K562 (cell line): Measurements from ENCODE around the gene PHF5A. TPM values are rescaled to one million over a fixed set of nuclear protein-coding genes. Genes with fewer than 3 reads are reported as not detected.
A peak's percentile ranks its signal among the peaks of the same experiment; 100 is the strongest.

Experiments
- ATAC-seq: fragments of 200-7000 bp; cut with Tn5 transposase; 3 replicates; pipeline ENCODE4 v1.9.1; 2020; ENCODE audit warnings: moderate library complexity
- BruUV-seq: library from RNA; stranded (reverse); fragments of 400-500 nt; replicated peaks from 2 replicates; lab custom pipeline; 2021; lab: Mats Ljungman, UMichigan
- CTCF ChIA-PET: fragments of 300-600 bp; formaldehyde crosslinking; extraction: SDS; loops from one replicate; lab custom pipeline; 2021; ENCODE audit warnings: low intra/inter-chr PET ratio; lab: Yijun Ruan, JAX
- POLR2A ChIA-PET: fragments of 300-600, 350-650 bp; sonication (Branson Sonifier 250); formaldehyde crosslinking; extraction: SDS; loops from one replicate; lab custom pipeline; 2021; ENCODE audit warnings: antibody characterized with exemption, inconsistent platforms; lab: Yijun Ruan, JAX
- DNase-seq, 4 experiments: peaks; one replicate each; pipeline versions ENCODE4 v3.0.0 to v3.0.0-alpha.2; 2011 to 2018; ENCODE audit warnings: low spot score in 3 of 4, mixed read lengths in 3 of 4; ENCODE audit errors: extremely low read depth in 1 of 4
- FAIRE-seq: peaks from 2 replicates; lab custom pipeline; 2011; peaks lifted over from hg19 to GRCh38; lab: Jason Lieb, UNC
- H2AFZ ChIP-seq: 2 replicates; pipeline ENCODE4 v1.6.0; 2011; ENCODE audit warnings: low read depth, low read length, control low read depth, inconsistent platforms
- H3K27ac ChIP-seq: fragments of 200-600 bp; 3 replicates; pipeline ENCODE4 v1.8.0; 2011; ENCODE audit warnings: low read depth, mild to moderate bottlenecking, control low read depth, inconsistent platforms, low read length, moderate library complexity, mixed read lengths; ENCODE audit errors: extremely low read depth
- H3K27me3 ChIP-seq, 2 experiments: fragments of 300-600 bp in 1 of 2; 2 replicates in 1 of 2; 3 replicates in 1 of 2; pipeline versions ENCODE4 v1.6.0 to v1.8.0; 2011; ENCODE audit warnings: inconsistent platforms in 2 of 2, low read length in 2 of 2, mild to moderate bottlenecking in 1 of 2, mixed read lengths in 1 of 2, moderate library complexity in 1 of 2; ENCODE audit not compliant: control insufficient read depth in 2 of 2, insufficient read depth in 2 of 2
- H3K36me3 ChIP-seq: fragments of 300-600 bp; 3 replicates; pipeline ENCODE4 v1.8.0; 2011; ENCODE audit warnings: mild to moderate bottlenecking, low read length, inconsistent platforms; ENCODE audit not compliant: control insufficient read depth, insufficient read depth
- H3K4me1 ChIP-seq, 2 experiments: fragments of 200-600 bp in 1 of 2; replicated peaks in 1 of 2; 2 replicates in 1 of 2; 3 replicates in 1 of 2; pipeline versions ENCODE4 v1.5.1 to v1.8.0; 2011; ENCODE audit warnings: inconsistent platforms in 2 of 2, low read length in 2 of 2, mild to moderate bottlenecking in 1 of 2, mixed read lengths in 1 of 2, moderate library complexity in 1 of 2; ENCODE audit not compliant: control insufficient read depth in 2 of 2, insufficient read depth in 2 of 2
- H3K4me2 ChIP-seq: 2 replicates; pipeline ENCODE4 v1.6.1; 2011; ENCODE audit warnings: low read length, control low read depth, inconsistent platforms, mixed read lengths; ENCODE audit not compliant: insufficient read depth
- H3K4me3 ChIP-seq: fragments of 200-600 bp; sonication (generic), shearing (Covaris generic); 2 replicates; pipeline ENCODE4 v1.5.1; 2016; ENCODE audit warnings: control low read depth, inconsistent platforms
- H3K79me2 ChIP-seq: fragments of 200-600 bp; 3 replicates; pipeline ENCODE4 v1.8.0; 2011; ENCODE audit warnings: low read length, inconsistent platforms; ENCODE audit not compliant: control insufficient read depth, insufficient read depth
- H3K9ac ChIP-seq, 2 experiments: 2 replicates each; pipeline versions ENCODE4 v1.6.0 to v1.6.1; 2011; ENCODE audit warnings: low read depth in 2 of 2, low read length in 2 of 2, control low read depth in 1 of 2, inconsistent platforms in 1 of 2, mild to moderate bottlenecking in 1 of 2, mixed read lengths in 1 of 2; ENCODE audit not compliant: insufficient read depth in 1 of 2
- H3K9me1 ChIP-seq: one replicate; pipeline ENCODE4 v1.6.0; 2011; ENCODE audit warnings: inconsistent platforms, mild to moderate bottlenecking, low read length, moderate library complexity; ENCODE audit not compliant: control insufficient read depth, insufficient read depth
- H3K9me3 ChIP-seq: replicated peaks from 2 replicates; pipeline ENCODE4 v1.5.1; 2011; ENCODE audit warnings: low read depth, low read length, inconsistent platforms; ENCODE audit not compliant: control insufficient read depth, insufficient read depth
- H4K20me1 ChIP-seq: replicated peaks from 2 replicates; pipeline ENCODE4 v1.6.1; 2011; ENCODE audit warnings: low read length, inconsistent platforms, mixed read lengths; ENCODE audit not compliant: control insufficient read depth, insufficient read depth
- ASH1L ChIP-seq: fragments of 450-650 bp; IDR thresholded peaks from 2 replicates; pipeline ENCODE4 v1.6.1; 2018; ENCODE audit warnings: borderline replicate concordance, mild to moderate bottlenecking, low read depth; ENCODE audit not compliant: partially characterized antibody
- CGGBP1 ChIP-seq: fragments of 250-450 bp; sonication (Bioruptor Pico); IDR thresholded peaks from 2 replicates; pipeline ENCODE4 v1.9.0; 2021; ENCODE audit warnings: mild to moderate bottlenecking
- CHD4 ChIP-seq: fragments of 200-600 bp; sonication (generic); IDR thresholded peaks from 3 replicates; pipeline ENCODE4 v1.6.1; 2012; ENCODE audit warnings: low read depth, mild to moderate bottlenecking, mixed read lengths, low read length, inconsistent platforms; ENCODE audit not compliant: insufficient read depth, insufficient replicate concordance, poor library complexity, severe bottlenecking
- FOXK1 ChIP-seq: sonication (generic); formaldehyde crosslinking; IDR thresholded peaks from 2 replicates; pipeline ENCODE4 v1.8.0; 2022; ENCODE audit warnings: missing genetic modification reagents, mild to moderate bottlenecking, borderline replicate concordance
- NFRKB ChIP-seq: fragments of 450-650 bp; IDR thresholded peaks from 2 replicates; pipeline ENCODE4 v1.6.1; 2016; ENCODE audit warnings: low read depth
- POLR2G ChIP-seq: fragments of 200-400 bp; formaldehyde crosslinking; IDR thresholded peaks from 2 replicates; pipeline ENCODE4 v1.6.1; 2017; ENCODE audit warnings: low read depth, mild to moderate bottlenecking, antibody characterized with exemption, low read length, moderate library complexity
- RBFOX2 ChIP-seq: fragments of 200-400 bp; formaldehyde crosslinking; IDR thresholded peaks from 2 replicates; pipeline ENCODE4 v1.6.1; 2017; ENCODE audit warnings: low read depth, mild to moderate bottlenecking, low read length, moderate library complexity
- YY1 ChIP-seq, 3 experiments: IDR thresholded peaks; 2 replicates each; pipeline ENCODE4 v1.6.1; 2011; ENCODE audit warnings: low read length in 2 of 3, mild to moderate bottlenecking in 2 of 3, moderate library complexity in 2 of 3, borderline replicate concordance in 1 of 3, control low read depth in 1 of 3, low read depth in 1 of 3; ENCODE audit not compliant: insufficient read depth in 3 of 3, insufficient replicate concordance in 2 of 3, control insufficient read depth in 1 of 3, insufficient read length in 1 of 3; ENCODE audit errors: extremely low read depth in 1 of 3
- ZNF140 ChIP-seq: fragments of 250-450 bp; sonication (Bioruptor Pico); IDR thresholded peaks from 2 replicates; pipeline ENCODE4 v1.8.0; 2021; ENCODE audit warnings: moderate library complexity, mild to moderate bottlenecking, inconsistent platforms
- ZNF785 ChIP-seq: fragments of 250-450 bp; sonication (Bioruptor Pico); IDR thresholded peaks from 2 replicates; pipeline ENCODE4 v1.4.0; 2020; ENCODE audit warnings: mild to moderate bottlenecking
- WGBS: fragments of 100-300 bp; shearing (Covaris generic); methylation state at CpG from one replicate; pipeline ENCODE4 v1.1.6; 2016; ENCODE audit warnings: low coverage, mixed read lengths; ENCODE audit not compliant: insufficient coverage; ENCODE audit errors: missing lambda C conversion rate; 5-methylcytosine and 5-hydroxymethylcytosine counted together
- in situ Hi-C: fragments of 300-500 bp; cut with MboI; formaldehyde crosslinking; loops from 4 replicates; pipeline ENCODE4 v1.15.0; 2018; ENCODE audit warnings: inconsistent platforms, mixed read lengths
- intact Hi-C: fragments of 100-400 bp; cut with micrococcal nuclease; formaldehyde crosslinking; loops from 2 replicates; pipeline ENCODE4 v1.14.2; 2022
- polyA plus RNA-seq, 8 experiments: library from polyadenylated mRNA; depleted of rRNA in 4 of 8; stranded (reverse) in 5 of 8; unstranded in 3 of 8; fragments of >200 nt; fragmentation: Nextera tagmentation in 2 of 8; fragmentation: Illumina TruSeq in 1 of 8; extraction: Ambion mirVana in 2 of 8; extraction: Trizol in 1 of 8; gene quantifications; 2 replicates each; pipeline versions ENCODE4 v1.2.1 to v1.2.3, GENCODE V29; 2011 to 2014; ENCODE audit warnings: inconsistent platforms in 1 of 8, missing spikeins in 1 of 8
- total RNA-seq, 7 experiments: library from RNA; depleted of rRNA in 6 of 7; stranded (reverse); fragments of >200 nt in 6 of 7; fragmentation: Illumina TruSeq in 2 of 7; extraction: Trizol in 2 of 7; gene quantifications; 2 replicates each; pipeline versions ENCODE4 v1.2.1 to v1.2.3, GENCODE V29; 2011 to 2021; ENCODE audit warnings: low replicate concordance in 1 of 7
- TF ChIP-seq, protein P1 (sequence below), 2 experiments: IDR thresholded peaks in 1 of 2; conservative IDR thresholded peaks in 1 of 2; 2 replicates each; pipeline ENCODE4 v1.6.1; 2016; ENCODE audit warnings: low read depth in 2 of 2, mild to moderate bottlenecking in 1 of 2, missing compliant biosample characterization in 1 of 2, missing genetic modification characterization in 1 of 2, moderate library complexity in 1 of 2

Gene PHF5A
- total and polyA plus RNA-seq, 9 of the 15 experiments (the other 6 are each of a cell fraction or from before 2014, with no cell fraction given), result 14.2 to 144 (median 101) TPM

DNA sequence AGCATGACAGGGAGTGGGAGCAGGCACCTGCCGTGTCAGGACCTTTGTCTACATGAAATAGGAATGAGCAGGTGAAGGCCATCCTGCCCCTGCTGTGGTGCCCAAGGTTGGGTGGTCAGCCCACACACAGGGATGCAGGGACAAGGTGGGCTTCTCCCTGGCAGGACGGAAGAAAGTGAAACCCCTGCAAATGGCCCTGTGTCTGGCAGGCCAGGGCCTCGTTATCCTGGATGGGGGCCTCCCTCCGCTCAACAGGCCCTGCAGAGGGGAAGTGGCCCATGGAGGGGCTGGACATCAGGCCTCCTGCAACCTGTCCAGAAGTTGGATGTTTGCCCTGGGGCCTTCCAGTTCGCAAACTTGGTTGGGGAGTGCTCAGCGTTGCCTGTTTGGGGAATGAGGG lies 36.8 kb downstream of the PHF5A start:
- no peak overlapping the region for H3K4me3 ChIP-seq
- no peak for DNase-seq
- ATAC-seq, result no peak
- intact Hi-C loops, result no loop called here
- BruUV-seq, result no TSS peak
- peaks cover 27% of the 10 kb centered on the region; the same call in 2 of the 3 replicates for H3K36me3 ChIP-seq
- H3K9me3 ChIP-seq, result no peaks in the 10 kb centered on the region
- no peak overlapping the region for H3K27ac ChIP-seq
- no peak for TF ChIP-seq ZNF785 (CRISPR knock-in tag)
- peak; percentile 69 for TF ChIP-seq POLR2G
- TF ChIP-seq RBFOX2, result 0 out of 2 replicates have a peak, but pooled peaks have one; percentile 15
- TF ChIP-seq FOXK1, result no peak
- peaks cover under 1% of the 10 kb centered on the region; the same call in 1 of the 3 replicates for H3K79me2 ChIP-seq
- no peak overlapping the region for H2AFZ ChIP-seq
- H3K9me1 ChIP-seq, result no peaks in the 10 kb centered on the region
- no peaks in the 10 kb centered on the region for H3K27me3 ChIP-seq
- H3K4me2 ChIP-seq, result no peak overlapping the region
- no peaks in the 10 kb centered on the region; the same call in 1 of the 2 replicates for H4K20me1 ChIP-seq
- H3K9ac ChIP-seq, result no peak overlapping the region
- no peak for FAIRE-seq
- H3K4me1 ChIP-seq, result peaks cover 0 to 8% of the 10 kb centered on the region in 2 experiments; a peak in 2 of 5 replicates
- ChIA-PET POLR2A (interaction anchor here (0.9 kb wide), 1 partner anchor 12 kb away, joined by 3 read pairs; no protein-coding TSS in a partner anchor), CTCF (no interaction called here)
- 78% methylated on average over 6 of the region's 6 CpGs for WGBS
- in situ Hi-C loops, result no loop called here

DNA sequence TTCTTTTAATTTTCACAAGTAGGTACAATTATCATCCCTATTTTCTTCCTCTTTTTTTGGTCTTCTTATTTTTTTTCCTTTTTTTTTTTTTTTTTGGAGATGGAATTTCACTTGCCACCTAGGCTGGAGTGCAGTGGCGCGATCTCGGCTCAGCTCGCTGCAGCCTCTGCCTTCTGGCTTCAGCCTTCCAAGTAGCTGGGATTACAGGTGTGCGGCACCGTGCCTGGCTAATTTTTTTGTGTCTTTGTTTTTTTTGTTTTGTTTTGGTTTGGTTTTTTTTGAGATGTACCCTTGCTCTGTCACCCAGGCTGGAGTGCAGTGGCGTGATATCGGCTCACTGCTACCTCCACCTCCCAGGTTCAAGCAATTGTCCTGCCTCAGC lies 38.5 kb downstream of the PHF5A start:
- no peaks in the 10 kb centered on the region for H3K79me2 ChIP-seq
- no peaks in the 10 kb centered on the region for H3K9me3 ChIP-seq
- H3K9me1 ChIP-seq, result no peaks in the 10 kb centered on the region
- intact Hi-C loops (no loop called here), in situ Hi-C loops (no loop called here)
- H3K9ac ChIP-seq, result no peak overlapping the region
- ChIA-PET CTCF (no interaction called here), POLR2A (no interaction called here)
- no peak overlapping the region for H2AFZ ChIP-seq
- H3K27me3 ChIP-seq, result no peaks in the 10 kb centered on the region
- no TSS peak for BruUV-seq
- H3K4me2 ChIP-seq, result no peak overlapping the region
- peaks cover 10% of the 10 kb centered on the region; the same call in 2 of the 3 replicates for H3K36me3 ChIP-seq
- H3K27ac ChIP-seq, result no peak overlapping the region
- no peak for FAIRE-seq
- DNase-seq, result no peak
- no peak overlapping the region for H3K4me3 ChIP-seq
- WGBS, result 93% methylated on average over 2 of the region's 8 CpGs
- peaks cover 0 to 3% of the 10 kb centered on the region in 2 experiments; a peak in 1 of 5 replicates for H3K4me1 ChIP-seq
- ATAC-seq, result no peak
- no peaks in the 10 kb centered on the region for H4K20me1 ChIP-seq
- TF ChIP-seq CGGBP1 (no peak), NFRKB (no peak), YY1 (IDR thresholded peaks at IDR 0.05; ENCODE audit: borderline replicate concordance in 1 of 3, control insufficient read depth in 1 of 3, extremely low read depth in 1 of 3, insufficient read depth in 3 of 3, insufficient read length in 1 of 3, insufficient replicate concordance in 2 of 3, low read depth in 1 of 3, low read length in 2 of 3) (no peak), ZNF140 (CRISPR knock-in tag) (no peak), CHD4 (no peak), ASH1L (no peak)
- TF ChIP-seq, protein P1, sequence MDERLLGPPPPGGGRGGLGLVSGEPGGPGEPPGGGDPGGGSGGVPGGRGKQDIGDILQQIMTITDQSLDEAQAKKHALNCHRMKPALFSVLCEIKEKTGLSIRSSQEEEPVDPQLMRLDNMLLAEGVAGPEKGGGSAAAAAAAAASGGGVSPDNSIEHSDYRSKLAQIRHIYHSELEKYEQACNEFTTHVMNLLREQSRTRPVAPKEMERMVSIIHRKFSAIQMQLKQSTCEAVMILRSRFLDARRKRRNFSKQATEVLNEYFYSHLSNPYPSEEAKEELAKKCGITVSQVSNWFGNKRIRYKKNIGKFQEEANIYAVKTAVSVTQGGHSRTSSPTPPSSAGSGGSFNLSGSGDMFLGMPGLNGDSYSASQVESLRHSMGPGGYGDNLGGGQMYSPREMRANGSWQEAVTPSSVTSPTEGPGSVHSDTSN (CRISPR knock-in tag; IDR thresholded peaks at IDR 0.05; ENCODE audit: low read depth), result no peak
- TF ChIP-seq, protein P1 (tag; conservative IDR thresholded peaks at IDR 0.05; ENCODE audit: low read depth), result no peak
